Ovary (tissue), 3 donors: ENCODE results near the gene SQSTM1.

Source experiments
- CTCF ChIP-seq, 3 donors: fragments of 450-650 bp in 2 of 3; fragments of 200-600 bp in 1 of 3; IDR thresholded peaks; one replicate each; pipeline versions ENCODE4 v1.5.1 to v1.8.0; 2016 to 2022; ENCODE audit warnings: antibody characterized with exemption in 3 of 3, mild to moderate bottlenecking in 1 of 3
- EP300 ChIP-seq: sonication (generic); formaldehyde crosslinking; IDR thresholded peaks from one replicate; pipeline ENCODE4 v1.6.1; 2017; ENCODE audit warnings: antibody characterized with exemption
- POLR2A ChIP-seq: fragments of 450-650 bp; IDR thresholded peaks from one replicate; pipeline ENCODE4 v1.6.1; 2017; ENCODE audit warnings: antibody characterized with exemption, mild to moderate bottlenecking, moderate library complexity
- donor health status: DM: no; HTN: no; CAD: no.

DNA sequence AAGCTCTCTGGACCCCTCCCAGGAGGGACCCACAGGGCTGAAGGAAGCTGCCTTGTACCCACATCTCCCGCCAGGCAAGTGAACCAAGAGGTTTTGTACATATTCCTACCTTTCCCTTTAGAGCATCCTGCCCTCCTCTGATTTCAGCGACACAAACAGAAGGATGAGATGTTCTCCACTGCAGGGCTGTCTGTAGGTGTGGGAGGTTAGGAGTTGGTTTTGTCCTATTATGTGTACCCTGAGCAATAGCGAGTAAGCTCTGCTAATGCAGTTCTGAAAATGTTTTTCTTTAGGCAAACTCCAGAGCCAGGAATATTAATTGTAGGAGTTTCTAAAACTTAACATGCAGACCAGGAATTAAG lies 13.0 kb downstream of the SQSTM1 start:
- TF ChIP-seq CTCF (IDR thresholded peaks at IDR 0.05), result no peak
- no peak for TF ChIP-seq POLR2A
- no peak for TF ChIP-seq EP300
